GM19351 (cell line): Measurements from ENCODE around the gene ADGRB3.

ENCODE experiments used
- ATAC-seq: cut with Tn5 transposase; IDR thresholded peaks from one replicate; pipeline ENCODE4 v1.9.1; 2021; ENCODE audit warnings: mild to moderate bottlenecking, moderate library complexity; ENCODE audit not compliant: unreplicated experiment

The ADGRB3 gene

GRCh38 chr6:68697394-68697793 lies 62.3 kb downstream of the ADGRB3 start:
- ATAC-seq: no peak

GRCh38 chr6:68701159-68701558 lies 66.1 kb downstream of the ADGRB3 start:
- ATAC-seq: no peak

GRCh38 chr6:68704485-68704884 lies 69.4 kb downstream of the ADGRB3 start:
- no peak for ATAC-seq

- ATAC-seq: no peak
Measured at GRCh38 chr6:68709091-68709490, 74.0 kb downstream of the ADGRB3 start.

GRCh38 chr6:68709882-68710281 lies 74.8 kb downstream of the ADGRB3 start:
- no peak for ATAC-seq

GRCh38 chr6:68710496-68710895 lies 75.4 kb downstream of the ADGRB3 start:
- ATAC-seq: no peak

GRCh38 chr6:68710916-68711315 lies 75.8 kb downstream of the ADGRB3 start:
- no peak for ATAC-seq

- ATAC-seq: no peak
Measured at GRCh38 chr6:68711386-68712000, 76.4 kb downstream of the ADGRB3 start.

GRCh38 chr6:68716620-68717019 lies 81.5 kb downstream of the ADGRB3 start:
- no peak for ATAC-seq

- ATAC-seq: no peak
Measured at GRCh38 chr6:68718385-68719073, 83.4 kb downstream of the ADGRB3 start.

GRCh38 chr6:68719761-68720160 lies 84.7 kb downstream of the ADGRB3 start:
- no peak for ATAC-seq

GRCh38 chr6:68722891-68723527 lies 87.9 kb downstream of the ADGRB3 start:
- ATAC-seq: no peak

- no peak for ATAC-seq
Measured at GRCh38 chr6:68724060-68724459, 89.0 kb downstream of the ADGRB3 start.

GRCh38 chr6:68726337-68726736 lies 91.3 kb downstream of the ADGRB3 start:
- no peak for ATAC-seq

- ATAC-seq: no peak
Measured at GRCh38 chr6:68726992-68727391, 91.9 kb downstream of the ADGRB3 start.

GRCh38 chr6:68727699-68728098 lies 92.6 kb downstream of the ADGRB3 start:
- no peak for ATAC-seq

GRCh38 chr6:68728159-68728979 lies 93.3 kb downstream of the ADGRB3 start:
- no peak for ATAC-seq

- no peak for ATAC-seq
Measured at GRCh38 chr6:68729377-68729903, 94.4 kb downstream of the ADGRB3 start.

GRCh38 chr6:68730291-68731054 lies 95.4 kb downstream of the ADGRB3 start:
- ATAC-seq: no peak

GRCh38 chr6:68732423-68732822 lies 97.3 kb downstream of the ADGRB3 start:
- no peak for ATAC-seq
